ENCODE measurements around the gene IGFBP6. TPM values are rescaled to one million over a fixed set of nuclear protein-coding genes. Genes with fewer than 3 reads are reported as not detected.

The IGFBP6 gene
- polyA plus RNA-seq, 2 donors, result 40.8 to 59.1 TPM

DNA sequence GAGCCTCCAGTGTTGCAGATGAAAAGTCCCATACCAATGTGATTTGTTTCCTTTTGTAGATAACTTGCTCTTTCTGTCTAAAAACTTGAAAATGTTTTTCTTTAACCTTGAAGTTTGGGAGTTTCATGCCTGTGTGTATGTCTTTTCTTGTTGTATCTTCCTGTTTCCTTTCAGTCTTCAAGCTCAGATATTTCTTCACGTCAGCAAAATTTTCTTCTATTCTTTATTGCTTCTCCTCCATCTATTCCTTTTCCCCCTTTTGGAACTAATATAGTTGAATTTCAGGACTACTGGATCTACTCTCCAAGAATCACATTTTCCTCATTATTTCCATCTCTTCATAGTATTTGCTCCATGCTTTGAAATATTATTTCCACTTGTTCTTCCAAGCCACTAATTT is 29.7 kb downstream of the IGFBP6 start:
- WGBS, 2 donors, result 79 to 91% methylated on average over 1 of the region's 1 CpG
- Histone ChIP-seq H3K4me1 (ENCODE audit: control insufficient read depth in 2 of 2, insufficient read depth in 2 of 2, low read length in 1 of 2) (peaks cover 0 to 2% of the 10 kb centered on the region in 2 donors), H3K4me3 (ENCODE audit: low read depth in 1 of 2, low read length in 2 of 2) (no peak overlapping the region), H3K27me3 (ENCODE audit: control insufficient read depth in 1 of 2, insufficient read depth in 2 of 2, low read length in 2 of 2) (no peaks in the 10 kb centered on the region), H3K36me3 (ENCODE audit: control insufficient read depth in 2 of 2, insufficient read depth in 2 of 2, low read length in 1 of 2) (no peaks in the 10 kb centered on the region), H3K27ac (ENCODE audit: low read depth in 2 of 2, low read length in 1 of 2) (no peak overlapping the region), H3K9me3 (ENCODE audit: control insufficient read depth in 2 of 2, insufficient read depth in 1 of 2, low read depth in 1 of 2, low read length in 1 of 2) (no peaks in the 10 kb centered on the region)

DNA sequence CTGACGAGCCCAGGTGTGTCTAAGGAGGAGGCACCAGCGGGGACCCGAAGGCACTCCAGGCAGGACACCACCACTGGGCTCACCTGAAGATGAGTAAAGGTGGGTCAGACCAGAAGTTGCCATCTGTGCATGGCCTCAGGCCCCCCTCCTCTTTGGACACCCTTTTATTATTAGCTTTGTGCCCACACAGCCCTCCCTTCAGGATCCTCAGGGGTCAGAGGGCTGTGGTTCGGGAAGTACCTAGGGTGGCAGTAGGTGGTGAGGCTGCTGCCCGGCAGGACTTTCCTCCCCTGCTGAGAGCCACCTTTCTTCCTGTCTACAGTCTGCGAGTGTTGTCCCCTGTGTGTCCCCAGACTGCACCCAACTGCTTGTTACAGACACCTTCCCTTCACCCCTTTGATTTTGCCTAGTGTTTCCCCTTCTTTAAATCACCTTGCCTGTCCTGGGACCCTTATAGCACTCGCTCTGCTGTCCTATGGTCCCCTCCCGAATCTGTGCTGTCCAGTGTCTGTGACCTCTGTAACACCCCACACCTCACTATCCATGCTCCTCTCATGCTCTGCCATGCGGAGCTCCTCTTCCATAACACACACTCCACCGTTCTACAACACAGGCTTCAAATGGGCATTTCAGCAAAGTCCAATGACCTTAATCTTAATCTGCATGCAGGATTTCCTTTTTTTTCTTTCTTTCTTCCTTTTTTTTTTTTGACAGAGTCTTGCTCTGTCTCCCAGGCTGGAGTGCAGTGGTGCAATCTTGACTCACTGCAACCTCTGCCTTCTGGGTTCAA is 31.5 kb downstream of the IGFBP6 start:
- H3K36me3 ChIP-seq (ENCODE audit: control insufficient read depth in 2 of 2, insufficient read depth in 2 of 2, low read length in 1 of 2), result no peaks in the 10 kb centered on the region
- H3K4me3 ChIP-seq (ENCODE audit: low read depth in 1 of 2, low read length in 2 of 2), result no peak overlapping the region
- H3K4me1 ChIP-seq (ENCODE audit: control insufficient read depth in 2 of 2, insufficient read depth in 2 of 2, low read length in 1 of 2), result no peaks in the 10 kb centered on the region
- no peaks in the 10 kb centered on the region for H3K27me3 ChIP-seq (ENCODE audit: control insufficient read depth in 1 of 2, insufficient read depth in 2 of 2, low read length in 2 of 2)
- H3K9me3 ChIP-seq (ENCODE audit: control insufficient read depth in 2 of 2, insufficient read depth in 1 of 2, low read depth in 1 of 2, low read length in 1 of 2), result no peaks in the 10 kb centered on the region
- H3K27ac ChIP-seq (ENCODE audit: low read depth in 2 of 2, low read length in 1 of 2), result no peak overlapping the region
- 83 to 86% methylated on average over 10 of the region's 10 CpGs for WGBS, 2 donors

DNA sequence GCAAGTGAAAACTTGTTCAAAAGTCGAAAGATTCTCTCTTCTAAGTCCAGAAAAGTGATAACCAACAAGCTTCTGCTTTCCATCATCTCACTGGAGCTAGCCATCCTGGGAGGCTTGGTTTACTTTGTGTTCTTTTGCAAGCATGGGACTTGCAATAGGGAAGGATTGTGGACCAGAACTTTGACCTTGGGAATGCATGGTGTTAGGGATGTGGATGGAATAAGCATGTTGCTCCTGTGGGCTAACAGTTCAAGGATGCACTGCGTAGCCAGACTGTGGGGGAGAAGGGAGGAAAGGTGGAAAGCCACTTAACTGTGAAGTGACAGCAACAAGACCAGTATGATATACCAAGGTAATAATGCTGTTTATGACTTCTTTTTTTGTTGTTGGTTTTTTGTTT is 34.4 kb downstream of the IGFBP6 start:
- Histone ChIP-seq H3K4me1 (ENCODE audit: control insufficient read depth in 2 of 2, insufficient read depth in 2 of 2, low read length in 1 of 2) (no peaks in the 10 kb centered on the region), H3K36me3 (ENCODE audit: control insufficient read depth in 2 of 2, insufficient read depth in 2 of 2, low read length in 1 of 2) (no peaks in the 10 kb centered on the region), H3K27ac (ENCODE audit: low read depth in 2 of 2, low read length in 1 of 2) (no peak overlapping the region), H3K9me3 (ENCODE audit: control insufficient read depth in 2 of 2, insufficient read depth in 1 of 2, low read depth in 1 of 2, low read length in 1 of 2) (no peaks in the 10 kb centered on the region), H3K27me3 (ENCODE audit: control insufficient read depth in 1 of 2, insufficient read depth in 2 of 2, low read length in 2 of 2) (no peaks in the 10 kb centered on the region), H3K4me3 (ENCODE audit: low read depth in 1 of 2, low read length in 2 of 2) (no peak overlapping the region)
- WGBS, 2 donors, result 82 to 85% methylated on average over 2 of the region's 2 CpGs

DNA sequence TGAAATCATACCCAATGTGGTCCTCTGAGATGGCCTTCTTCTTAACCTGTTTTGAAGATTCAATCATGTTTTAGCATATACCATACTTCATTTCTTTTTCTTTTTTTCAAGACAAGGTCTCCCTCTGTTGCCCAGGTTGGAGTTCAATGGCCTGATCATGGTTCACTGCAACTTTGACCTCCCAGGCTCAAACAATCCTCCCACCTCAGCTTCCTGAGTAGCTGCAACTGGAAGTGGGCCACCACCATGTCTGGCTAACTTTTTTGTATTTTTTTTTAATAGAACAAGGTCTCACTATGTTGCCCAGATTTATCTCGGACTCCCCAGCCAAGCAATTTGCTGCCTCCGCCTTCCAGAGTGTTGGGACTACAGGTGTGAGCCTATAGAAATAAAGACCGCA is 36.3 kb downstream of the IGFBP6 start:
- WGBS, 2 donors, result 90 to 93% methylated on average over 3 of the region's 3 CpGs
- Histone ChIP-seq H3K4me1 (ENCODE audit: control insufficient read depth in 2 of 2, insufficient read depth in 2 of 2, low read length in 1 of 2) (no peaks in the 10 kb centered on the region), H3K4me3 (ENCODE audit: low read depth in 1 of 2, low read length in 2 of 2) (no peak overlapping the region), H3K9me3 (ENCODE audit: control insufficient read depth in 2 of 2, insufficient read depth in 1 of 2, low read depth in 1 of 2, low read length in 1 of 2) (no peaks in the 10 kb centered on the region), H3K27me3 (ENCODE audit: control insufficient read depth in 1 of 2, insufficient read depth in 2 of 2, low read length in 2 of 2) (no peaks in the 10 kb centered on the region), H3K36me3 (ENCODE audit: control insufficient read depth in 2 of 2, insufficient read depth in 2 of 2, low read length in 1 of 2) (no peaks in the 10 kb centered on the region), H3K27ac (ENCODE audit: low read depth in 2 of 2, low read length in 1 of 2) (no peak overlapping the region)

DNA sequence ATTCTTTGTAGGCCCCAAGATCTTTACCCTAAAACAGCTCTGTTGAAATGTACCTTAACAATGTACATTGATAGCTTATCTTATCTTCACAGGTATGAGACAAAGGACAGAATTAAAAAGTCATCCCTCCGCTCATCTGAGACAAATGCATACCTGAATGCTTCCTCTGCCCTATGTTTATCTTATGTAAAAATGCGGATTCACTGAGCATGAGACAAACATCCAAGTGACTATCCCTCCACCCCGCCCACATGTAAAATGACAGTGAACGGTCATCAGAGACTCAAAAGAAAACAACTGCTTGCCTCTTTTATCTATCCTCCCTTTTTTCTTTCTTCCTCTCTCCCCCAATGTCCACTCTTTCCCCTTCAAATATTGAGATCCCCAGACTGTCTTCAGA is 45.9 kb downstream of the IGFBP6 start:
- Histone ChIP-seq H3K27ac (ENCODE audit: low read depth in 2 of 2, low read length in 1 of 2) (no peak overlapping the region), H3K4me1 (ENCODE audit: control insufficient read depth in 2 of 2, insufficient read depth in 2 of 2, low read length in 1 of 2) (no peaks in the 10 kb centered on the region), H3K36me3 (ENCODE audit: control insufficient read depth in 2 of 2, insufficient read depth in 2 of 2, low read length in 1 of 2) (no peaks in the 10 kb centered on the region), H3K27me3 (ENCODE audit: control insufficient read depth in 1 of 2, insufficient read depth in 2 of 2, low read length in 2 of 2) (no peaks in the 10 kb centered on the region), H3K4me3 (ENCODE audit: low read depth in 1 of 2, low read length in 2 of 2) (no peak overlapping the region), H3K9me3 (ENCODE audit: control insufficient read depth in 2 of 2, insufficient read depth in 1 of 2, low read depth in 1 of 2, low read length in 1 of 2) (peaks cover 0 to 2% of the 10 kb centered on the region in 2 donors)
- WGBS, 2 donors, result 87 to 89% methylated on average over 4 of the region's 4 CpGs

DNA sequence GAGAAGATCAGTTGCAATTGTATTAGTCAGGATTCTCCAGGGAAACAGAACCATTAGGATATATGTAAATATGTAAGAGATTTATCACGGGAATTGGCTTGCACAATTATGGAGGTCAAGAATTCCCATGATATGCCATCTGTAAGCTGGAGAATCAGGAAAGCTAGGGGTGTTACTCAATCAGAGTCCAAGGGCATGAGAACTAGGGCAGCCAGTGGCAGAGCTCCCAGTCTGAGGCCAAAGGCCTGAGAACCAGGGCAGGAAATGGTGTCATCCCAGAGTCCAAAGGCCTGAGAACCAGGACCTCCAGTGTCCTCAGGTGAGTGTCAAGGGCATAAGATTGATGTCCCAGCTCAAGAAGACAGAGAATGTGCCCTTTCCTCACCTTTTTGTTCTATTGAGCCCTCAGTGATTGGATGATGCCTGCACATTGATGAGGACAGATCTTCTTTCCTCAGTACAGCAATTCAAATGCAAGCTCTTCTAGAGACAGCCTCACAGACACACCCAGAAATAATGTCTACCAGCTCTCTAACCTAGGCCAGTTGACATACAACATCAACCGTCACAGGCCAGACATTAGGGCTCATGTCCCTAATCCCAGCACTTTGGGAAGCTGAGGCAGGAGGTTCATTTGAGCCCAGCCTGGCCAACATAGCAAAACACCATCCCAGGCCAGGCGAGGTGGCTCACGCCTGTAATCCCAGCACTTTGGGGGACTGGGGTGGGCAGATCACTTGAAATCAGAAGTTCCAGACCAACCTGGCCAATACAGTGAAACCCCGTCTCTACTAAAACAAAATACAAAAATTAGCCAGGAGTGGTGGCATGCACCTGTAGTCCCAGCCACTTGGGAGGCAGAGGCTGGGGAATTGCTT is 48.2 kb downstream of the IGFBP6 start:
- H3K4me3 ChIP-seq (ENCODE audit: low read depth in 1 of 2, low read length in 2 of 2), result no peak overlapping the region
- no peak overlapping the region for H3K27ac ChIP-seq (ENCODE audit: low read depth in 2 of 2, low read length in 1 of 2)
- 84 to 93% methylated on average over 5 of the region's 5 CpGs for WGBS, 2 donors
- no peaks in the 10 kb centered on the region for H3K4me1 ChIP-seq (ENCODE audit: control insufficient read depth in 2 of 2, insufficient read depth in 2 of 2, low read length in 1 of 2)
- no peaks in the 10 kb centered on the region for H3K36me3 ChIP-seq (ENCODE audit: control insufficient read depth in 2 of 2, insufficient read depth in 2 of 2, low read length in 1 of 2)
- no peaks in the 10 kb centered on the region for H3K27me3 ChIP-seq (ENCODE audit: control insufficient read depth in 1 of 2, insufficient read depth in 2 of 2, low read length in 2 of 2)
- H3K9me3 ChIP-seq (ENCODE audit: control insufficient read depth in 2 of 2, insufficient read depth in 1 of 2, low read depth in 1 of 2, low read length in 1 of 2), result no peaks in the 10 kb centered on the region

DNA sequence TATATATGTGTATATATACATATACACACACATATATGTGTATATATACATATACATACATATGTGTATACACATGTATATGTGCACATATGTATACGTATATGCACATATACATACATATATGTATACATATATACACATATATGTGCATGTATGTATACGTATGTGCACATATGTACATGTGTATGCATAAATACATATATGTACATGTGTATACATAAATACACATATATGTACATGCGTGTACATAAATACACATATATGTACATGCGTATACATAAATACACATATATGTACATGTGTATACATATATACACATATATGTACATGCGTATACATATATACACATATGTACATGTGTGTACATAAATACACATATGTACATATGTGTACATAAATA is 49.7 kb downstream of the IGFBP6 start:
- H3K4me3 ChIP-seq (ENCODE audit: low read depth in 1 of 2, low read length in 2 of 2), result no peak overlapping the region
- no peak overlapping the region for H3K27ac ChIP-seq (ENCODE audit: low read depth in 2 of 2, low read length in 1 of 2)
- H3K4me1 ChIP-seq (ENCODE audit: control insufficient read depth in 2 of 2, insufficient read depth in 2 of 2, low read length in 1 of 2), result no peaks in the 10 kb centered on the region
- H3K36me3 ChIP-seq (ENCODE audit: control insufficient read depth in 2 of 2, insufficient read depth in 2 of 2, low read length in 1 of 2), result no peaks in the 10 kb centered on the region
- H3K9me3 ChIP-seq (ENCODE audit: control insufficient read depth in 2 of 2, insufficient read depth in 1 of 2, low read depth in 1 of 2, low read length in 1 of 2), result no peaks in the 10 kb centered on the region
- no peaks in the 10 kb centered on the region for H3K27me3 ChIP-seq (ENCODE audit: control insufficient read depth in 1 of 2, insufficient read depth in 2 of 2, low read length in 2 of 2)
- WGBS, 2 donors, result 90 to 91% methylated on average over 5 of the region's 5 CpGs

DNA sequence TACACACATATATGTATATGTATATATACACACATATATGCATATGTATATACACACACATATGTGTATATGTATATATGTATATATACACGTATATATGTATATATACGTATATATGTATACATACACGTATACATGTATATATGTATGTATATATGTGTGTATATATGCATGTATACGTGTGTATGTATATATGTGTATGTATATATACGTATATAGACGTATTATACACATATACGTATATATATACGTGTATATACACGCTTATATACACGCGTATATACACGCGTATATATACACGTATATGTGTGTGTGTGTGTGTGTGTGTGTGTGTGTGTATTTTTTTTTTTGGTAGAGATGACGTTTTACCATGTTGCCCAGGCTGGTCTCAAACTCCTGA is 50.2 kb downstream of the IGFBP6 start:
- no peak overlapping the region for H3K27ac ChIP-seq (ENCODE audit: low read depth in 2 of 2, low read length in 1 of 2)
- no peaks in the 10 kb centered on the region for H3K36me3 ChIP-seq (ENCODE audit: control insufficient read depth in 2 of 2, insufficient read depth in 2 of 2, low read length in 1 of 2)
- H3K4me3 ChIP-seq (ENCODE audit: low read depth in 1 of 2, low read length in 2 of 2), result no peak overlapping the region
- no peaks in the 10 kb centered on the region for H3K27me3 ChIP-seq (ENCODE audit: control insufficient read depth in 1 of 2, insufficient read depth in 2 of 2, low read length in 2 of 2)
- WGBS, 2 donors, result 92 to 93% methylated on average over 15 of the region's 15 CpGs
- no peaks in the 10 kb centered on the region for H3K9me3 ChIP-seq (ENCODE audit: control insufficient read depth in 2 of 2, insufficient read depth in 1 of 2, low read depth in 1 of 2, low read length in 1 of 2)
- H3K4me1 ChIP-seq (ENCODE audit: control insufficient read depth in 2 of 2, insufficient read depth in 2 of 2, low read length in 1 of 2), result no peaks in the 10 kb centered on the region

DNA sequence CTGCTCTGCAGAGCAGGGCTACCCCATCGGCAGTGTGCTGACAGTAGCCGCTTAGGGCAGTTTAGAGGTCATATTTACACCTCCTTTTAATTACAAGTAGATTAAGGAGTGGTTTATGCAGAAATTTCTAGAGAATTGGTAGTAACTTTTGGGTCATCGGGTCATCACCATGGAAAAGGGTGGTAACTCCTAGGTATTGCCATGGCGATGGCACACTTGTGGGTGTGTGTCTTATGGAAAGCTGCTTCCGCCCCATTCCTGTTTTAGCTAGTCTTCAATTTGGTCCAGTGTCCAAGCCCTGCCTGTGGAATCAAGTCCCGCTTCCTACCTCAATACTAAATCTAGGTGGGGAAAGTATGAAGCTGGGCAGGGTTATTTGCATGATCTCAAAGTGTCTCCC is 53.6 kb downstream of the IGFBP6 start:
- no peaks in the 10 kb centered on the region for H3K9me3 ChIP-seq (ENCODE audit: control insufficient read depth in 2 of 2, insufficient read depth in 1 of 2, low read depth in 1 of 2, low read length in 1 of 2)
- H3K36me3 ChIP-seq (ENCODE audit: control insufficient read depth in 2 of 2, insufficient read depth in 2 of 2, low read length in 1 of 2), result no peaks in the 10 kb centered on the region
- WGBS, 2 donors, result 85 to 88% methylated on average over 6 of the region's 6 CpGs
- H3K27ac ChIP-seq (ENCODE audit: low read depth in 2 of 2, low read length in 1 of 2), result no peak overlapping the region
- no peak overlapping the region for H3K4me3 ChIP-seq (ENCODE audit: low read depth in 1 of 2, low read length in 2 of 2)
- no peaks in the 10 kb centered on the region for H3K27me3 ChIP-seq (ENCODE audit: control insufficient read depth in 1 of 2, insufficient read depth in 2 of 2, low read length in 2 of 2)
- H3K4me1 ChIP-seq (ENCODE audit: control insufficient read depth in 2 of 2, insufficient read depth in 2 of 2, low read length in 1 of 2), result no peaks in the 10 kb centered on the region
